Esophagus squamous epithelium (tissue), 5 donors: ENCODE results near the gene THBS4. TPM values are rescaled to one million over a fixed set of nuclear protein-coding genes. Genes with fewer than 3 reads are reported as not detected.
A peak's percentile ranks its signal among the peaks of the same experiment; 100 is the strongest.
"Not testable (repeated sequence)": the region's sequence is repeated elsewhere in the genome, so short reads cannot be mapped to it uniquely, and the experiment has no call there.

ENCODE experiments used
- DNase-seq: peaks from one replicate; lab custom pipeline; 2025; lab: John Stamatoyannopoulos, UW
- H3K27ac ChIP-seq, 4 donors: fragments of 200-600 bp; sonication (generic); one replicate each; pipeline ENCODE4 v1.5.1; 2016 to 2019; ENCODE audit warnings: mild to moderate bottlenecking in 1 of 4
- H3K27me3 ChIP-seq, 4 donors: fragments of 200-600 bp; sonication (generic); 1 replicate in 3 of 4; 2 replicates in 1 of 4; pipeline versions ENCODE4 v1.5.1 to v1.6.0; 2017 to 2021; ENCODE audit warnings: antibody characterized with exemption in 1 of 4
- H3K36me3 ChIP-seq, 3 donors: fragments of 200-600 bp; sonication (generic); one replicate each; pipeline ENCODE4 v1.5.1; 2016 to 2019
- H3K4me1 ChIP-seq, 3 donors: fragments of 200-600 bp; sonication (generic); one replicate each; pipeline ENCODE4 v1.5.1; 2017 to 2019
- H3K4me3 ChIP-seq, 4 donors: fragments of 200-600 bp; sonication (generic); 1 replicate in 3 of 4; 2 replicates in 1 of 4; pipeline ENCODE4 v1.5.1; 2016 to 2019; ENCODE audit warnings: mild to moderate bottlenecking in 2 of 4, moderate library complexity in 1 of 4
- H3K9me3 ChIP-seq, 3 donors: fragments of 200-600 bp; sonication (generic); one replicate each; pipeline ENCODE4 v1.5.1; 2016 to 2019
- POLR2A ChIP-seq, 4 donors: fragments of 450-650 bp; IDR thresholded peaks; one replicate each; pipeline ENCODE4 v1.6.1; 2017; ENCODE audit warnings: antibody characterized with exemption in 4 of 4, mild to moderate bottlenecking in 4 of 4, moderate library complexity in 3 of 4
- WGBS, 2 donors: methylation state at CpG; one replicate each; pipeline ENCODE4 v1.1.5; 2018; 5-methylcytosine and 5-hydroxymethylcytosine counted together
- intact Hi-C: fragments of 100-400 bp; cut with DNase I; formaldehyde crosslinking; loops from one replicate; pipeline ENCODE4 v1.15.0; 2022
- total RNA-seq, 4 donors: library from RNA; depleted of rRNA; stranded (reverse); fragments of >200 nt; gene quantifications; one replicate each; pipeline ENCODE4 v1.1.0, GENCODE V29; 2016
- TF ChIP-seq, protein P1 (sequence below), 6 experiments: fragments of 450-650 bp in 4 of 6; fragments of 200-600 bp in 2 of 6; sonication (generic) in 2 of 6; IDR thresholded peaks; one replicate each; pipeline ENCODE4 v1.5.1; 2016 to 2019; ENCODE audit warnings: antibody characterized with exemption in 6 of 6, mild to moderate bottlenecking in 4 of 6, moderate library complexity in 4 of 6
- donor health status: DM: yes; HTN: yes; CAD: no.

Gene THBS4
- total RNA-seq, 4 donors from 2014 or later, result 0.44 to 4.7 (median 1.7) TPM

DNA sequence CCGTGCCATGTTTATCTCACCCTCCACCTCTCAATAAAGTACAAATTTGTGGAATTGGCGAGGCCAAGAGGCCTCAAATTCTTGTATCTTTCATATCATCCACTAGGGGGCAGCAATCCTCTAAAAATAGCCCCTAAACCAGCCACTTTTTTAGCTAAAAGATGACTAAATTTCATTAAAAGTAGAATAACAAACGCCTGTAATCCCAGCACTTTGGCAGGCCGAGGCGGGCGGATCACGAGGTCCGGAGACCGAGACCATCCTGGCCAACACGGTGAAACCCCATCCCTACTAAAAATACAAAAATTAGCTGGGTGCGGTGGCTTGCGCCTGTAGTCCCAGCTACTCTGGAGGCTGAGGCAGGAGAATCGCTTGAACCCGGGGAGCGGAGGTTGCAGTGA, 56.6 kb downstream of the THBS4 start:
- DNase-seq, H3K9me3 ChIP-seq, H3K36me3 ChIP-seq, H3K27ac ChIP-seq, H3K4me1 ChIP-seq, H3K27me3 ChIP-seq: not testable (repeated sequence)
- TF ChIP-seq, protein P1, sequence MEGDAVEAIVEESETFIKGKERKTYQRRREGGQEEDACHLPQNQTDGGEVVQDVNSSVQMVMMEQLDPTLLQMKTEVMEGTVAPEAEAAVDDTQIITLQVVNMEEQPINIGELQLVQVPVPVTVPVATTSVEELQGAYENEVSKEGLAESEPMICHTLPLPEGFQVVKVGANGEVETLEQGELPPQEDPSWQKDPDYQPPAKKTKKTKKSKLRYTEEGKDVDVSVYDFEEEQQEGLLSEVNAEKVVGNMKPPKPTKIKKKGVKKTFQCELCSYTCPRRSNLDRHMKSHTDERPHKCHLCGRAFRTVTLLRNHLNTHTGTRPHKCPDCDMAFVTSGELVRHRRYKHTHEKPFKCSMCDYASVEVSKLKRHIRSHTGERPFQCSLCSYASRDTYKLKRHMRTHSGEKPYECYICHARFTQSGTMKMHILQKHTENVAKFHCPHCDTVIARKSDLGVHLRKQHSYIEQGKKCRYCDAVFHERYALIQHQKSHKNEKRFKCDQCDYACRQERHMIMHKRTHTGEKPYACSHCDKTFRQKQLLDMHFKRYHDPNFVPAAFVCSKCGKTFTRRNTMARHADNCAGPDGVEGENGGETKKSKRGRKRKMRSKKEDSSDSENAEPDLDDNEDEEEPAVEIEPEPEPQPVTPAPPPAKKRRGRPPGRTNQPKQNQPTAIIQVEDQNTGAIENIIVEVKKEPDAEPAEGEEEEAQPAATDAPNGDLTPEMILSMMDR (IDR thresholded peaks at IDR 0.05), result peak; percentile 65 to 82 (median 77)
- peak overlapping the region in 1 of 4 donors; percentile 32 for H3K4me3 ChIP-seq
- WGBS, 2 donors, result 15 to 30% methylated on average over 15 of the region's 15 CpGs
- intact Hi-C loops, result loop anchor here (5.0 kb wide), 1 partner anchor 216 kb away; no protein-coding TSS in a partner anchor

DNA sequence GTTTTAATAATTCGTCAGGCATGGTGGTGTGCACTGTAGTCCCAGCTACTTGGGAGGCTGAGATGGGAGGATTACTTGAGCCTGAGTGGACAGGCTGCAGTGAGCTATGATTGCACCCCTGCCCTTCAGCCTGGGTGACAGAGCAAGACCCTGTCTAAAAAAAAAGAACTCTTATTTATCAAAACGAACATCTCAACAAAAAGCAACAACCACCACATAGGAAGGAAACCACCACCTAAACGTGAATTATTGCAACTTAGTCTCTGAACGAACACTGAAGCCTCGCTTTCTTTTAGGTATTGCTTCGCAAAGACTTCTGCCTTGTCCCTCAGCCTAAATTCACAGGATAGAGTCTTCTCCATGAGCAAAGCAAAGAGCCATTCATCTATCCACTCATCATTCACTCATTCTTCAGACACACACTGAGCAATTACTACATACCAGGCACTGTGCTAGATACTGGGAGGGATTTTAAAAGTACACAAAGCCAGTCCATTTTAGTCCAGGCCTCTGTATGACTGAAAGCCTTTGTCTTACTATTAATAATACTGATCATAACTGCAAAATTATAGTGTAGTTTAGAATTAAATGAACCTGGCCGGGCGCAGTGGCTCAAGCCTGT, 57.4 kb downstream of the THBS4 start:
- Histone ChIP-seq H3K4me1 (peaks cover 0 to 3% (median 0%) of the 10 kb centered on the region in 3 donors), H3K9me3 (no peaks in the 10 kb centered on the region), H3K27ac (no peak overlapping the region), H3K36me3 (no peaks in the 10 kb centered on the region), H3K27me3 (no peaks in the 10 kb centered on the region), H3K4me3 (no peak overlapping the region)
- WGBS, 2 donors, result 74 to 78% methylated on average over 8 of the region's 8 CpGs
- intact Hi-C loops, result loop anchor here (5.0 kb wide), 1 partner anchor 215 kb away; no protein-coding TSS in a partner anchor
- TF ChIP-seq POLR2A (IDR thresholded peaks at IDR 0.05), result no peak
- TF ChIP-seq, protein P1 (IDR thresholded peaks at IDR 0.05), result no peak
- DNase-seq, result no peak

DNA sequence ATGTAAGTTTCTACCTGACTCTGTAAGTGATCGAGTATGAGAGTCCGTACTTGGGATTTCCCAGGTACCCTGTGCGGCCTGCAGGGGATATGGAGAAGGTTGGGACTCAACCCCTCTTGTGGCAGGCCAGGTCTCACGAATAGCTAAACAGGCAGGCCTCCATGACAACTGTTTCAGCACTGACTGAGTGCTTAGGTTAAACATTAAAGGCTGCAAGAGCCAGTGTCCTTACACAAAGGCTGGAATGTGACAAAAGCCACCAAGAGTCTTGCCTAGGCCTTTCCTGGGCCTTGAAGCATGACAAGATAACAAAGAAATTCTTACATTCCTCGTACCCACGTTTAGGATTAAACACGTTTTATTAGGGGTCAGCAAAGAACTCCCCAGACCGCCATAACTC, 58.6 kb downstream of the THBS4 start:
- no peaks in the 10 kb centered on the region for H3K9me3 ChIP-seq
- H3K4me1 ChIP-seq, result peaks cover 0 to 3% (median 0%) of the 10 kb centered on the region in 3 donors
- DNase-seq, result no peak
- WGBS, 2 donors, result 64 to 75% methylated on average over 4 to 5 of the region's 8 CpGs
- intact Hi-C loops, result loop anchor here (5.0 kb wide), 1 partner anchor 214 kb away; no protein-coding TSS in a partner anchor
- H3K27me3 ChIP-seq, result no peaks in the 10 kb centered on the region
- no peak overlapping the region for H3K4me3 ChIP-seq
- no peak overlapping the region for H3K27ac ChIP-seq
- no peaks in the 10 kb centered on the region for H3K36me3 ChIP-seq
- no peak for TF ChIP-seq POLR2A (IDR thresholded peaks at IDR 0.05)

DNA sequence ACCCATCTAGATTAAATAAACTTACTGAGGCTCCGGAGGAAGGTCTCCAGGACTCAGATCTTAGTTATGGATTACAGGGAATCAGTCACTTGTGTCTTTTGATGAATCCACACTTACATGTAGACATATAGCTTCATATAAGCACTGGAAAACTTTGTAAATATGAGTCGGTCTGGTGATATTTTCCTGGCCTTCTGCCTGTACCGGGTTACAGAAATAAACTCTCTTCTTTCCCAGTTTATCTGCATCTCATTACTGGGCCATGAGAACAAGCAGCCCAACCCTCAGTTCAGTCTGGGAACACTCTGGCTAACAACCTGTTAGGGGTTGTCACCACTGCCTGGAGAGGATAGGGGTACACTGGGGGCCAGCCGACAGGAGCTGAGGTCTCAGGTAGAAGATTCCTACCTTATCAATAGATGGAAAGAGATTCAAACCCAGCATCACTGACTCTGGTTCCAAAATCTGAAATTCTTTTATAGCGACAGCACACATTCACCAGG, 59.1 kb downstream of the THBS4 start:
- Histone ChIP-seq H3K27me3 (no peaks in the 10 kb centered on the region), H3K4me1 (peaks cover 0 to 3% (median 0%) of the 10 kb centered on the region in 3 donors), H3K9me3 (no peaks in the 10 kb centered on the region), H3K4me3 (no peak overlapping the region), H3K36me3 (no peaks in the 10 kb centered on the region), H3K27ac (no peak overlapping the region)
- intact Hi-C loops, result loop anchor here (5.0 kb wide), 1 partner anchor 213 kb away; no protein-coding TSS in a partner anchor
- WGBS, 2 donors, result 63 to 75% methylated on average over 4 to 5 of the region's 5 CpGs
- DNase-seq, result no peak
- no peak for TF ChIP-seq POLR2A (IDR thresholded peaks at IDR 0.05)
- TF ChIP-seq, protein P1 (IDR thresholded peaks at IDR 0.05), result no peak

DNA sequence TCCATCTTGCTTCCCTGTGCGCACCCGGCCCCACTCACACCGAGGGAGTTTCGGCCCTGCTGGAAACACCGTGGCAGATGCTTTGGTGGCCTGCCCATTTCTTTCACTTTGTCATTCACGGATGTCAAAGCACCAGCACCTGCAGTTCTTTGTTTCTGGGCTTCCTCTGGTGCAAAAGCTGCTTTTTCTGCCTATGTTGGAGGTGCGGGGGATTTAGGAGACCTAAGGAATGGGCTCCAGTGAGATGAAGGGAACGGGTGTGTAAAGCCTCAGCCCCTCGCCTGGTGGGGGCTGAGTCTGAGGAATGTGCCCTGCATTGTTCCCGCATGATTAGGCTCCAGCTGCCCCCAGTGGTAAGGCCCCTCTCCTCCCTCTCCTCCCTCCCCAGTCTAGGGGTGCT, 62.3 kb downstream of the THBS4 start:
- Histone ChIP-seq H3K27ac (no peak overlapping the region), H3K9me3 (no peaks in the 10 kb centered on the region), H3K4me1 (no peaks in the 10 kb centered on the region), H3K27me3 (no peaks in the 10 kb centered on the region), H3K36me3 (no peaks in the 10 kb centered on the region), H3K4me3 (no peak overlapping the region)
- no peak for DNase-seq
- 80 to 91% methylated on average over 2 to 10 of the region's 10 CpGs for WGBS, 2 donors
- intact Hi-C loops, result no loop called here
- no peak for TF ChIP-seq POLR2A (IDR thresholded peaks at IDR 0.05)
- TF ChIP-seq, protein P1 (IDR thresholded peaks at IDR 0.05), result no peak
